ENCODE measurements around the gene MYO1A.

The MYO1A gene

DNA sequence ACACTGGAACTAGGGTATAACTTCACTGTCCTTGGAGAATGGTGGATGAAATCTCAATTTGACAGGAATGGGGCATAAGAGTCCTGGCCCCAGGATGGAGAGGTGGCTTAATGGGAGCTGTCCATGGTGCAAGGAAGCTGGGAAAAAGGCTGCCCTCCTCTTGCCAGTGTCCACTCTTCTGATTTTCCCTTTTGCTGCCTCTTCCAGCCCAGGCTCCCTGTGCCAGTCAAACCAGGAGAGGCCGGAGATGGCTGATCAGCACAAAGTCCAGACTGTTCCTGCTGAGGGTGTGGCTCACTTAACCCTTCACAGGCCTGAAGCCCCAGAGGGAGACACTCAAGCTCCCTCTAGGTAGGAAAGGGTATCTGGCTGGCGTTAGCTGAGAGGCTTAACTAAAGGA lies at the start of gene MYO1A:
MYO1A (minus strand) TSS at position 240 of the 400 bp plus-strand sequence. CDS start 1,806 bp downstream, outside the sequence.
- no peak for ATAC-seq
- Mint-ChIP-seq H3K4me1 (peaks cover 29% of the 10 kb centered on the region), H3K27ac (peak within 1 kb of the TSS; percentile 52), H3K9me3 (no peaks in the 10 kb centered on the region), H3K36me3 (peaks cover 5% of the 10 kb centered on the region), H3K27me3 (no peaks in the 10 kb centered on the region), H3K4me3 (no peak within 1 kb of the TSS)

- Mint-ChIP-seq H3K9me3 (no peaks in the 10 kb centered on the region), H3K4me1 (peaks cover 77% of the 10 kb centered on the region), H3K36me3 (peaks cover 66% of the 10 kb centered on the region), H3K27ac (peak overlapping the region; percentile 63), H3K27me3 (no peaks in the 10 kb centered on the region), H3K4me3 (no peak overlapping the region)
- ATAC-seq: no peak
Observed at GRCh38 chr12:57099047-57099714, 49.3 kb upstream of the MYO1A start.

DNA sequence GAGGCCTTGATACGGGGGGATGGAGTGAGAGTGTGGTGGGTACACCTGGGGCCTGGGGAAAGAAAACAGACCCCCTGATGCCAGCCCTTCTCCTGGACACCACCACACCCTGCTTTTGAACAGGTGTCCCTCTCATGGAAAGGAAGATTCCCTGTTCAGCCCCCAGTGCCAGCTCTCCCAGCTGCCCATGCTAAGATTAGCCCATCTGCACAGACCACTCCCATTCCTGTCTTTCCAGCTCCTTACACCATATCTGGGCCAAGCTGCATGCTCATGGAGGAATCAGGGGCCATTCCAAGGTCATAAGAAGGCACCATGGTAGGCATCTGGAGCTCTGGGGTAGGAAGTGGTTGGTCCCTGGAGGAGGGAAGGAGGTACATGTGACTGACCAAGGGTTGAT lies 48.6 kb upstream of the MYO1A start:
- Mint-ChIP-seq H3K27me3 (no peaks in the 10 kb centered on the region), H3K4me1 (peaks cover 77% of the 10 kb centered on the region), H3K36me3 (peaks cover 63% of the 10 kb centered on the region), H3K27ac (peak overlapping the region; percentile 63), H3K9me3 (no peaks in the 10 kb centered on the region), H3K4me3 (no peak overlapping the region)
- no peak for ATAC-seq

GRCh38 chr12:57097554-57097835 lies 47.6 kb upstream of the MYO1A start:
- Mint-ChIP-seq H3K27me3 (no peaks in the 10 kb centered on the region), H3K27ac (peak overlapping the region; percentile 94), H3K4me1 (peaks cover 84% of the 10 kb centered on the region), H3K4me3 (no peak overlapping the region), H3K9me3 (no peaks in the 10 kb centered on the region), H3K36me3 (peaks cover 66% of the 10 kb centered on the region)
- ATAC-seq: no peak

- H3K4me3 Mint-ChIP-seq: no peak overlapping the region
- H3K9me3 Mint-ChIP-seq: no peaks in the 10 kb centered on the region
- H3K4me1 Mint-ChIP-seq: peaks cover 86% of the 10 kb centered on the region
- H3K27ac Mint-ChIP-seq: peak overlapping the region; percentile 94
- no peaks in the 10 kb centered on the region for H3K27me3 Mint-ChIP-seq
- ATAC-seq: no peak
- peaks cover 67% of the 10 kb centered on the region for H3K36me3 Mint-ChIP-seq
Observed at GRCh38 chr12:57096748-57097553, 47.0 kb upstream of the MYO1A start.

DNA sequence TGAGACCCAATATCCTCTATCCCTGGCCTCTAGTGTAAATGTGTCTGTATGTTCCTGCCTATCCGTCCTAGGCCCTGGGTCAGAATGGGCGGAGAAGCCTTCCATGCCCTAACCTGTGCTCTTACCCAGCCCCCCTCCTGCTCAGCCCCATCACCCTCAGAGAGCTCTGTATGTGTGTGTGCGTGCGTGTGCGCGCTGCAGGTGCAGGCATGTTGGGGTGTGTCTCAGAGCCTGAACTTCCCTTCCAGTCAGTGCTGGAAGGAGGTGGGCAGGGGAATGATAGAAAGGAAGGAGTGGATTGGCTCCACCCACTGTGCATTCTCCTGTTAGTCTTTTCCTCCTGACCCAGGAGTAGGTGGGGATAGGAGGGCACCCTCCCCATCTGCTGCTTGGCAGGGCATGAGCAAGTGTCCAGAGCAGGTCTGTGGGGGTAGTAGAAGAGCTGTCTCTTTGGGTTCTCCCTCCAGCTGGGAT lies 46.2 kb upstream of the MYO1A start:
- no peaks in the 10 kb centered on the region for H3K27me3 Mint-ChIP-seq
- peaks cover 91% of the 10 kb centered on the region for H3K4me1 Mint-ChIP-seq
- peaks cover 70% of the 10 kb centered on the region for H3K36me3 Mint-ChIP-seq
- no peaks in the 10 kb centered on the region for H3K9me3 Mint-ChIP-seq
- H3K4me3 Mint-ChIP-seq: no peak overlapping the region
- peak overlapping the region; percentile 94 for H3K27ac Mint-ChIP-seq
- no peak for ATAC-seq

DNA sequence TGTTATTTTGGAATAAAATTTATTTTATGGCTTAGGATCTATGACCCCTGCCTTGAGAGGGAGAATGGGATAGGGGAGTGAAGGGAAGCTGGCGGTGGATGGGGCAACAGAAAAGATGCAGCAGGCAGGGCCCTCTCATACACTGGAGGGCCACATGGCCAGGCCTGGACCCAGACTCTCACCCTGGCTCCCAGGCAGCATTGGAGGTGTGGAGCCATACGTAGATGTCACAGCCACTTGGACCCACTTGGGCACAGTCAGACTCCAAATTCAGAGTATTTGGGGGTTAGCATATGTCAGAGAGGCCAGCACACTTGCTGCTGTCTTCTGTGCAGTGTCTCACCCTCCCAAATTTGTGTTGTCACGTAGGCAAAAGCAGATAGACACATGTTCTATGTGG lies 45.5 kb upstream of the MYO1A start:
- H3K36me3 Mint-ChIP-seq: peaks cover 74% of the 10 kb centered on the region
- H3K27ac Mint-ChIP-seq: peak overlapping the region; percentile 94
- no peak overlapping the region for H3K4me3 Mint-ChIP-seq
- H3K9me3 Mint-ChIP-seq: no peaks in the 10 kb centered on the region
- peaks cover 91% of the 10 kb centered on the region for H3K4me1 Mint-ChIP-seq
- H3K27me3 Mint-ChIP-seq: no peaks in the 10 kb centered on the region
- ATAC-seq: no peak

DNA sequence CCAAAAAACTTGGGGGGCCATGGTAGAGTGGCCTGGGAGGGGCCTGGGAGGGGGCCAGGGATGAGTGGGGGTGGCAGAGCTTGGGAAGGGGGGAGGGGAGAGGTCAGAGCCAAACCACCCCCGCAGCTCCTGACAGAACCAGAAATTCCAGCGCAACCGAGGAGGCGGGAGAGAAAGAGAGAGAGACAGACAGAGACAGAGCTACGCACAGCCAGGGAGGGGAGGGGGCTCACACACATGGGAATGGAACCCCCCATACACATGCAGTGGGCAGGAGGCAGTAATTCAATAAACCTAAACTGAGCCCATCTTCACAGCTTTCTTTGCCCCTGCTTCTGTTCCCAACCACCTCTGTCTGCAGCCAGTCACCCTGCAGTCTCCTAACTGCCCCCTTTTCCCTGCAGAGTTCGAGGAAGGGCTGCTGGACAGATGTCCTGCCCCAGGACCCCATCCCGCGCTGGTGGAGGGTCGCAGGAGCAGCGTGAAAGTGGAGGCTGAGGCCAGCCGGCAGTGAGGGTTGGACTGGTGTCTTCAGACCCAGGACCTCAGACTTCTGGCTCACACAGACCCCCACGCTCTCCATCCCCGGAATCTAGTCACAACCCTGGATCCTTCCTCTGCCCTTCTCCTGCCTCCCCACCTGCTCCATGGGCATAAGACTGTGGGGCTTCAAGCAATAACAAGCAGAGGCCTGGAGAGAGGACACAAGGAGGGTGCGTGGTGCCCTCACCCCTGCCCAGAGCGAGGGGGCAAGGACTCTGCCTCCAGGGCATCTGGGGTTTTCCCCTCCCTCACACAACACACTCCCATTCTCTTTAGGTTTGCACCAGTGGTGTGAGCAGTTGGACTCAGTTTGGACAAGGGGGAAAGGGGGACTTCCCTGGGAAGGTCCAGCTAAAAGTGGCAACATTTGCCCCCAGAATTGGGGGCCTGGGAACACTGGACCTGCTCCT lies 44.6 kb upstream of the MYO1A start:
- Mint-ChIP-seq H3K9me3 (no peaks in the 10 kb centered on the region), H3K27ac (peak overlapping the region; percentile 94), H3K36me3 (peaks cover 71% of the 10 kb centered on the region), H3K27me3 (no peaks in the 10 kb centered on the region), H3K4me1 (peaks cover 91% of the 10 kb centered on the region), H3K4me3 (peak overlapping the region; percentile 77)
- ATAC-seq: peak; percentile 1

DNA sequence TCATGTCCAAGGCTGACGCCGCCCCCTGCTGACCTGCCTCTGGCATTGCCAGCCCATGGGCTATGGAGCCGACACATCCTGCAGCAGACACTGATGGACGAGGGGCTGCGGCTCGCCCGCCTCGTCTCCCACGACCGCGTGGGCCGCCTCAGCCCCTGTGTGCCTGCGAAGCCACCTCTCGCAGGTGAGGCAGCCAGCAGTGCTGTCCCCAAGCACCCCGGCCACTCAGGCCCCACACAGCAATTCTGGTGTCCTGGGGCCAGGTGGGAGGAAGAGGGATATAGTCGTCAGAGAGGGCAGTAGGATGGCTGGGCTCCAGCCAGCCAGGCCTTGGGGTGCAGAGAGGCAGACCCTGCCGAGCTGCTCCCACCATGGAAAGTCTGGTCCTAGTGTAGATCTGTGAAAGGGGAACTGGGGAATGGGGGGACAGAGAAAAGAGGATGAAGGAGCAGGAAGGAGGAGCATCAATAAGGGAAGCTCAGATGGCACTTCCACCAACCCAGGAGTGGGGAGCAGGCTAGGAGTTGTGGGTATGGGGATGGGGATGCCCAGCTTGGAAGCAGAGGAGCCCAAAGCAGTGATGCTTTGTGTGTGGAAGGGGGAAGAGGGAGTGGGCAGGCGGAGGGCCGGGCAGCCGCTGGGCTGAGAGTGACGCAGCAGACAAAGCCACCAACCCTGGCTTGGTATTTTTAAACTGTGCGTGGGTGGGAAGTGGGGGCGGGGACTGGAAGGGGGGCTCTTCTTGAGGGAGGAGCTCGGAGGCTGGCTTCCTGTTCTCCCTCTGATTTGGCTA lies 43.7 kb upstream of the MYO1A start:
- Mint-ChIP-seq H3K27me3 (no peaks in the 10 kb centered on the region), H3K36me3 (peaks cover 62% of the 10 kb centered on the region), H3K9me3 (no peaks in the 10 kb centered on the region), H3K4me1 (peaks cover 84% of the 10 kb centered on the region), H3K27ac (peak overlapping the region; percentile 94), H3K4me3 (peak overlapping the region; percentile 77)
- peak; percentile 60 for ATAC-seq

- no peak for ATAC-seq
- H3K27me3 Mint-ChIP-seq: no peaks in the 10 kb centered on the region
- H3K27ac Mint-ChIP-seq: peak overlapping the region; percentile 94
- peaks cover 88% of the 10 kb centered on the region for H3K4me1 Mint-ChIP-seq
- H3K9me3 Mint-ChIP-seq: no peaks in the 10 kb centered on the region
- peaks cover 56% of the 10 kb centered on the region for H3K36me3 Mint-ChIP-seq
- H3K4me3 Mint-ChIP-seq: peak overlapping the region; percentile 77
Observed at GRCh38 chr12:57092876-57093414, 43.0 kb upstream of the MYO1A start.

DNA sequence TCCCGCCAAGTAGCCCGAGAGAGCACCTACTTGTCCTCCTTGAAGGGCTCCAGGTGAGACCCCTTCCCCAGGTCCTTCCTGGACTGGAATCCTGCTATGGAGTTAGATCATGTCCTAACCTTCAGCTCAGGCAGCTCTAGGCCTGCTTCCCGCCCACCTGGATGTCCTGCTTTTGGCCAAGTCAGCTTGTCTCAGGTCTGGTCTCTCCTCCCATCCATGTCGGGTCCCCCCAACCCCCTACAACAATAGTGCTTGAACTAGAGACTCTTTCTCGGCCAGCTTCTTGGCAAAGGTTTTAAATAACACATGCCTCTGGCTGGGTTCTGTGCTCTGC lies 42.6 kb upstream of the MYO1A start:
- Mint-ChIP-seq H3K9me3 (no peaks in the 10 kb centered on the region), H3K4me1 (peaks cover 89% of the 10 kb centered on the region), H3K27ac (peak overlapping the region; percentile 94), H3K27me3 (no peaks in the 10 kb centered on the region), H3K36me3 (peaks cover 54% of the 10 kb centered on the region), H3K4me3 (peak overlapping the region; percentile 15)
- ATAC-seq: no peak

- Mint-ChIP-seq H3K9me3 (no peaks in the 10 kb centered on the region), H3K4me3 (no peak overlapping the region), H3K4me1 (peaks cover 83% of the 10 kb centered on the region), H3K36me3 (peaks cover 47% of the 10 kb centered on the region), H3K27ac (peak overlapping the region; percentile 94), H3K27me3 (no peaks in the 10 kb centered on the region)
- ATAC-seq: no peak
Observed at GRCh38 chr12:57091638-57092528, 42.0 kb upstream of the MYO1A start.

- Mint-ChIP-seq H3K36me3 (peaks cover 39% of the 10 kb centered on the region), H3K27me3 (no peaks in the 10 kb centered on the region), H3K27ac (peak overlapping the region; percentile 97), H3K9me3 (no peaks in the 10 kb centered on the region), H3K4me3 (peak overlapping the region; percentile 91), H3K4me1 (peaks cover 82% of the 10 kb centered on the region)
- ATAC-seq: no peak
Observed at GRCh38 chr12:57090924-57091637, 41.2 kb upstream of the MYO1A start.
